SU-DHL-6 (cell line): ENCODE results near the gene CPZ.

Experiments
- CTCF ChIP-seq: fragments of 200-600 bp; sonication (generic); IDR thresholded peaks from one replicate; pipeline ENCODE4 v1.5.1; 2017; ENCODE audit warnings: antibody characterized with exemption, mild to moderate bottlenecking, low read length, moderate library complexity; ENCODE audit not compliant: insufficient read depth, poor library complexity, severe bottlenecking
- EZH2phosphoT487 ChIP-seq: fragments of 200-600 bp; sonication (generic), shearing (Covaris generic); conservative IDR thresholded peaks from 2 replicates; pipeline ENCODE4 v1.6.1; 2018; ENCODE audit warnings: mild to moderate bottlenecking, antibody characterized with exemption, low read length, moderate library complexity, mixed read lengths

DNA sequence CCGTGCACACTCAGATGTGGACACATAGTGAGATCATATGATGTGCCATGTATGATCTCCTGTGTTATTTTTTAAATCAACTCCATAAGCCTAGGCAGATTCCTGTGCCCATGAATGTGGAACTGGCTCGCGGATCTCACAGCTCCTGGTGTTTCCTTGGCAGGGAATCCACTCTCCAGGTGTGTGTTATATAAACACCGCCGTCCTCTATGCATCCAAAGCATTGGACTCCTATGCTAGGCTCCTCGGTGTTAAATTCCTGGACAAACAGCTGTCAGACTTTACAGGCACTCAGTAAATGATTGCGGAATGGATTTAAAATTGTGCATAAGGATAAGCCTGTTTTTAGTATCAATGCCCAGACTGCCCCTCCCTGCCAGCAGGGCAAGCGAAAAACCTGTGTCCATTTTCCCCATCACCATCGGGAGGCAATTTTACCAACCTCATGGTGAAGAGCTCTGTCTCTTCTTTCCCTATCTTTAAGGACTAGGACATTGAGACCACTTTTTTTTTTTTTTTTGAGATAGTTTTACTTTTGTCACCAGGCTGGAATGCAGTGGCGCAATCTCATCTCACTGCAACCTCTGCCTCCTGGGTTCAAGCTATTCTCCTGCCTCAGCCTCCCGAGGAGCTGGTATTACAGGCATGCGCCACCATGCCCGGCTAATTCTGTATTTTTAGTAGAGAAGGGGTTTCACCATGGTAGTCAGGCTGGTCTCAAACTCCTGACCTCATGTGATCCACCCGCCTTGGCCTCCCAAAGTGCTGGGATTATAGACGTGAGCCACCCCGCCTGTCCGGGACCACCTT, 36.0 kb upstream of the CPZ start:
- no peak for TF ChIP-seq CTCF
- TF ChIP-seq EZH2phosphoT487, result no peak
